GM12874 (cell line): ENCODE data around the gene PCSK2.

ENCODE experiments used
- TF ChIP-seq, protein P1 (sequence below): IDR thresholded peaks from 2 replicates; pipeline ENCODE4 v1.5.1; 2011; ENCODE audit warnings: low read depth, mild to moderate bottlenecking, control low read depth, low read length, moderate library complexity; ENCODE audit not compliant: insufficient read depth

The PCSK2 gene

GRCh38 chr20:17457588-17458190 is 230.8 kb downstream of the PCSK2 start:
- TF ChIP-seq, protein P1, sequence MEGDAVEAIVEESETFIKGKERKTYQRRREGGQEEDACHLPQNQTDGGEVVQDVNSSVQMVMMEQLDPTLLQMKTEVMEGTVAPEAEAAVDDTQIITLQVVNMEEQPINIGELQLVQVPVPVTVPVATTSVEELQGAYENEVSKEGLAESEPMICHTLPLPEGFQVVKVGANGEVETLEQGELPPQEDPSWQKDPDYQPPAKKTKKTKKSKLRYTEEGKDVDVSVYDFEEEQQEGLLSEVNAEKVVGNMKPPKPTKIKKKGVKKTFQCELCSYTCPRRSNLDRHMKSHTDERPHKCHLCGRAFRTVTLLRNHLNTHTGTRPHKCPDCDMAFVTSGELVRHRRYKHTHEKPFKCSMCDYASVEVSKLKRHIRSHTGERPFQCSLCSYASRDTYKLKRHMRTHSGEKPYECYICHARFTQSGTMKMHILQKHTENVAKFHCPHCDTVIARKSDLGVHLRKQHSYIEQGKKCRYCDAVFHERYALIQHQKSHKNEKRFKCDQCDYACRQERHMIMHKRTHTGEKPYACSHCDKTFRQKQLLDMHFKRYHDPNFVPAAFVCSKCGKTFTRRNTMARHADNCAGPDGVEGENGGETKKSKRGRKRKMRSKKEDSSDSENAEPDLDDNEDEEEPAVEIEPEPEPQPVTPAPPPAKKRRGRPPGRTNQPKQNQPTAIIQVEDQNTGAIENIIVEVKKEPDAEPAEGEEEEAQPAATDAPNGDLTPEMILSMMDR, result no peak

- TF ChIP-seq, protein P1, result no peak
Observed at GRCh38 chr20:17460119-17460518, 233.3 kb downstream of the PCSK2 start.

- TF ChIP-seq, protein P1, result no peak
Observed at GRCh38 chr20:17461941-17462340, 235.1 kb downstream of the PCSK2 start.

- TF ChIP-seq, protein P1, result no peak
Observed at GRCh38 chr20:17463711-17464110, 236.9 kb downstream of the PCSK2 start.

DNA sequence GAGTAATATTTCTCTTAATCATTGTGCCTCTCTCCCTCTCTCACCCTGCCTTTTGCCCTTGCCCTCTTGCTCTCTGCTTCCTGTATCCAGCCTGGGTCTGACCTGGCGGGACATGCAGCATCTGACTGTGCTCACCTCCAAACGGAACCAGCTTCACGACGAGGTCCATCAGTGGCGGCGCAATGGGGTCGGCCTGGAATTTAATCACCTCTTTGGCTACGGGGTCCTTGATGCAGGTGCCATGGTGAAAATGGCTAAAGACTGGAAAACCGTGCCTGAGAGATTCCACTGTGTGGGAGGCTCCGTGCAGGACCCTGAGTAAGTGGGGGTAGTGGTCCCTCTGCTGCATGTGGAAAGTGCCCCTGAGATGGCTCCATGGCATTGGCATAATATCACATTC is 238.4 kb downstream of the PCSK2 start:
- TF ChIP-seq, protein P1, result no peak

- TF ChIP-seq, protein P1, result no peak
Observed at GRCh38 chr20:17466641-17467040, 239.8 kb downstream of the PCSK2 start.

- TF ChIP-seq, protein P1, result no peak
Observed at GRCh38 chr20:17467120-17467655, 240.3 kb downstream of the PCSK2 start.
